RWPE2 (cell line): ENCODE results near the gene EML1.

ENCODE experiments used
- ATAC-seq: fragments of 200-7000 bp; cut with Tn5 transposase; 3 replicates; pipeline ENCODE4 v1.9.1; 2021; ENCODE audit warnings: low read depth
- DNase-seq: peaks from one replicate; pipeline ENCODE4 v3.0.0-alpha.2; 2020; ENCODE audit warnings: low spot score
- H3K27ac ChIP-seq: fragments of 450-650 bp; 2 replicates; pipeline ENCODE4 v1.5.1; 2017; ENCODE audit warnings: mild to moderate bottlenecking; ENCODE audit not compliant: poor library complexity, severe bottlenecking
- H3K27me3 ChIP-seq: fragments of 250-450 bp; sonication (Bioruptor Pico); 2 replicates; pipeline ENCODE4 v1.5.1; 2021; ENCODE audit warnings: mild to moderate bottlenecking, moderate library complexity; ENCODE audit not compliant: insufficient read depth, poor library complexity, severe bottlenecking
- H3K36me3 ChIP-seq: fragments of 250-450 bp; sonication (Bioruptor Pico); 2 replicates; pipeline ENCODE4 v1.5.1; 2020; ENCODE audit warnings: low read depth, mild to moderate bottlenecking, moderate library complexity
- H3K4me1 ChIP-seq: fragments of 250-450 bp; sonication (Bioruptor Pico); 2 replicates; pipeline ENCODE4 v1.5.1; 2021; ENCODE audit warnings: mild to moderate bottlenecking, moderate library complexity; ENCODE audit not compliant: insufficient read depth, poor library complexity, severe bottlenecking
- H3K4me3 ChIP-seq: fragments of 250-450 bp; sonication (Bioruptor Pico); 2 replicates; pipeline ENCODE4 v1.5.1; 2021; ENCODE audit warnings: mild to moderate bottlenecking, moderate library complexity; ENCODE audit not compliant: severe bottlenecking
- H3K9me3 ChIP-seq: fragments of 250-450 bp; sonication (Bioruptor Pico); 2 replicates; pipeline ENCODE4 v1.5.1; 2021; ENCODE audit warnings: mild to moderate bottlenecking, moderate library complexity; ENCODE audit not compliant: severe bottlenecking
- CTCF ChIP-seq: fragments of 450-650 bp; IDR thresholded peaks from one replicate; pipeline ENCODE4 v1.5.1; 2017; ENCODE audit warnings: mild to moderate bottlenecking, moderate library complexity; ENCODE audit not compliant: poor library complexity, severe bottlenecking

Gene EML1

GRCh38 chr14:99855271-99855670 is 62.1 kb downstream of the EML1 start:
- ATAC-seq: no peak
- no peaks in the 10 kb centered on the region for H3K4me1 ChIP-seq
- no peak overlapping the region for H3K4me3 ChIP-seq
- DNase-seq: no peak
- H3K36me3 ChIP-seq: no peaks in the 10 kb centered on the region
- H3K27ac ChIP-seq: no peak overlapping the region
- no peaks in the 10 kb centered on the region for H3K27me3 ChIP-seq
- no peaks in the 10 kb centered on the region for H3K9me3 ChIP-seq
- no peak for TF ChIP-seq CTCF

GRCh38 chr14:99857551-99857950 is 64.3 kb downstream of the EML1 start:
- ATAC-seq (no peak), DNase-seq (no peak)
- TF ChIP-seq CTCF: no peak
- Histone ChIP-seq H3K4me3 (no peak overlapping the region), H3K27ac (no peak overlapping the region), H3K36me3 (no peaks in the 10 kb centered on the region), H3K27me3 (no peaks in the 10 kb centered on the region), H3K9me3 (no peaks in the 10 kb centered on the region), H3K4me1 (no peaks in the 10 kb centered on the region)

GRCh38 chr14:99860219-99860618 is 67.0 kb downstream of the EML1 start:
- TF ChIP-seq CTCF: no peak
- Histone ChIP-seq H3K27ac (no peak overlapping the region), H3K4me1 (no peaks in the 10 kb centered on the region), H3K9me3 (no peaks in the 10 kb centered on the region), H3K4me3 (no peak overlapping the region), H3K27me3 (no peaks in the 10 kb centered on the region), H3K36me3 (no peaks in the 10 kb centered on the region)
- ATAC-seq (no peak), DNase-seq (no peak)

- Histone ChIP-seq H3K27ac (no peak overlapping the region), H3K4me3 (no peak overlapping the region), H3K27me3 (no peaks in the 10 kb centered on the region), H3K4me1 (no peaks in the 10 kb centered on the region), H3K9me3 (no peaks in the 10 kb centered on the region), H3K36me3 (no peaks in the 10 kb centered on the region)
- ATAC-seq (no peak), DNase-seq (no peak)
- TF ChIP-seq CTCF: no peak
These were observed 68.9 kb downstream of the EML1 start for GRCh38 chr14:99862136-99862535.

GRCh38 chr14:99863059-99863458 is 69.8 kb downstream of the EML1 start:
- Histone ChIP-seq H3K4me3 (no peak overlapping the region), H3K4me1 (no peaks in the 10 kb centered on the region), H3K36me3 (no peaks in the 10 kb centered on the region), H3K9me3 (no peaks in the 10 kb centered on the region), H3K27me3 (no peaks in the 10 kb centered on the region), H3K27ac (no peak overlapping the region)
- no peak for ATAC-seq
- no peak for TF ChIP-seq CTCF
- no peak for DNase-seq
